Measurements from ENCODE around the gene UFD1. TPM values are rescaled to one million over a fixed set of nuclear protein-coding genes. Genes with fewer than 3 reads are reported as not detected.

Gene UFD1
- total RNA-seq, 2 donors from 2014 or later = 45.7 to 73.6 TPM

GRCh38 chr22:19478045-19478900 is 720 bp downstream of the UFD1 start:
- no peaks in the 10 kb centered on the region for H3K9me3 ChIP-seq
- no peaks in the 10 kb centered on the region for H3K27me3 ChIP-seq
- peaks cover 11% of the 10 kb centered on the region for H3K4me1 ChIP-seq
- peak overlapping the region; percentile 76 to 80 for H3K9ac ChIP-seq (ENCODE audit: low read depth in 2 of 2, low read length in 2 of 2)
- peak overlapping the region; percentile 81 for H3K4me3 ChIP-seq
- H3K27ac ChIP-seq = peak overlapping the region; percentile 91
- intact Hi-C loops (cut with DNase I) = loop anchor here (10.0 kb wide), 1 partner anchor 293 kb away; no protein-coding TSS in a partner anchor
- peak; percentile 26 for DNase-seq
- no peaks in the 10 kb centered on the region for H3K36me3 ChIP-seq
- no peak for TF ChIP-seq CTCF (IDR thresholded peaks at IDR 0.05)

GRCh38 chr22:19477321-19478044 is 1.5 kb downstream of the UFD1 start:
- no peaks in the 10 kb centered on the region for H3K36me3 ChIP-seq
- intact Hi-C loops (cut with DNase I) = loop anchor here (10.0 kb wide), 1 partner anchor 293 kb away; no protein-coding TSS in a partner anchor
- peak overlapping the region; percentile 81 for H3K4me3 ChIP-seq
- H3K27ac ChIP-seq = no peak overlapping the region
- H3K9ac ChIP-seq (ENCODE audit: low read depth in 2 of 2, low read length in 2 of 2) = peak overlapping the region in 1 of 2 donors; percentile 76
- H3K27me3 ChIP-seq = no peaks in the 10 kb centered on the region
- H3K4me1 ChIP-seq = peaks cover 11% of the 10 kb centered on the region
- H3K9me3 ChIP-seq = no peaks in the 10 kb centered on the region
- DNase-seq = no peak
- no peak for TF ChIP-seq CTCF (IDR thresholded peaks at IDR 0.05)

- Histone ChIP-seq H3K4me3 (no peak overlapping the region), H3K4me1 (peaks cover 11% of the 10 kb centered on the region), H3K9me3 (no peaks in the 10 kb centered on the region), H3K9ac (ENCODE audit: low read depth in 2 of 2, low read length in 2 of 2) (no peak overlapping the region), H3K27ac (no peak overlapping the region), H3K36me3 (no peaks in the 10 kb centered on the region), H3K27me3 (no peaks in the 10 kb centered on the region)
- no peak for TF ChIP-seq CTCF (IDR thresholded peaks at IDR 0.05)
- no peak for DNase-seq
- intact Hi-C loops (cut with DNase I) = loop anchor here (10.0 kb wide), 1 partner anchor 291 kb away; no protein-coding TSS in a partner anchor
Measured at GRCh38 chr22:19476023-19476422, 3.0 kb downstream of the UFD1 start.

GRCh38 chr22:19473578-19473977 is 5.4 kb downstream of the UFD1 start:
- DNase-seq = no peak
- no peaks in the 10 kb centered on the region for H3K9me3 ChIP-seq
- intact Hi-C loops (cut with DNase I) = loop anchor here (10.0 kb wide), 1 partner anchor 289 kb away; no protein-coding TSS in a partner anchor
- no peak overlapping the region for H3K4me3 ChIP-seq
- no peaks in the 10 kb centered on the region for H3K27me3 ChIP-seq
- H3K9ac ChIP-seq (ENCODE audit: low read depth in 2 of 2, low read length in 2 of 2) = no peak overlapping the region
- H3K36me3 ChIP-seq = peaks cover 10% of the 10 kb centered on the region
- no peak overlapping the region for H3K27ac ChIP-seq
- peaks cover 6% of the 10 kb centered on the region for H3K4me1 ChIP-seq
- TF ChIP-seq CTCF (IDR thresholded peaks at IDR 0.05) = no peak

GRCh38 chr22:19472233-19472632 is 6.8 kb downstream of the UFD1 start:
- Histone ChIP-seq H3K9ac (ENCODE audit: low read depth in 2 of 2, low read length in 2 of 2) (no peak overlapping the region), H3K4me1 (peaks cover 4% of the 10 kb centered on the region), H3K36me3 (peaks cover 10% of the 10 kb centered on the region), H3K27ac (no peak overlapping the region), H3K9me3 (no peaks in the 10 kb centered on the region), H3K27me3 (no peaks in the 10 kb centered on the region), H3K4me3 (no peak overlapping the region)
- intact Hi-C loops (cut with DNase I) = loop anchor here (10.0 kb wide), 1 partner anchor 287 kb away; no protein-coding TSS in a partner anchor
- DNase-seq = no peak
- no peak for TF ChIP-seq CTCF (IDR thresholded peaks at IDR 0.05)

Data from colonic mucosa (tissue), 4 donors.